K562 (cell line): ENCODE measurements around the gene FXYD4. TPM values are rescaled to one million over a fixed set of nuclear protein-coding genes. Genes with fewer than 3 reads are reported as not detected.

Experiments
- CBFA2T3 ChIP-seq: fragments of 450-650 bp; IDR thresholded peaks from 2 replicates; pipeline ENCODE4 v1.6.1; 2017
- CBX2 ChIP-seq: fragments of 200-600 bp; sonication (generic); IDR thresholded peaks from one replicate; pipeline ENCODE4 v1.6.1; 2012; ENCODE audit warnings: mild to moderate bottlenecking, low read length, inconsistent platforms; ENCODE audit not compliant: insufficient read depth, poor library complexity, severe bottlenecking
- CREB3L1 ChIP-seq: fragments of 450-650 bp; IDR thresholded peaks from 2 replicates; pipeline ENCODE4 v1.6.1; 2014; ENCODE audit warnings: low read depth, mild to moderate bottlenecking, moderate library complexity, borderline replicate concordance
- GTF2E2 ChIP-seq: fragments of 200-800 bp; sonication (Bioruptor generic); IDR thresholded peaks from 2 replicates; pipeline ENCODE4 v1.6.1; 2016; ENCODE audit warnings: missing genetic modification characterization, missing compliant biosample characterization
- JUN ChIP-seq, 2 experiments: sonication (generic) in 1 of 2; formaldehyde crosslinking in 1 of 2; IDR thresholded peaks; 2 replicates each; pipeline versions ENCODE4 v1.6.1 to v1.8.0; 2012 to 2022; ENCODE audit warnings: borderline replicate concordance in 2 of 2, mild to moderate bottlenecking in 2 of 2, improper control_type of control experiment in 1 of 2, low read depth in 1 of 2, low read length in 1 of 2, missing genetic modification reagents in 1 of 2
- MECOM ChIP-seq: fragments of 250-450 bp; sonication (Bioruptor Pico); IDR thresholded peaks from 2 replicates; pipeline ENCODE4 v1.8.0; 2022; ENCODE audit warnings: inconsistent platforms
- PHB ChIP-seq: fragments of 250-450 bp; sonication (Bioruptor Pico); IDR thresholded peaks from 2 replicates; pipeline ENCODE4 v1.5.0; 2021
- PHF20 ChIP-seq: fragments of 450-650 bp; IDR thresholded peaks from 2 replicates; pipeline ENCODE4 v1.6.1; 2018; ENCODE audit not compliant: partially characterized antibody
- RREB1 ChIP-seq: fragments of 250-450 bp; sonication (Bioruptor Pico); IDR thresholded peaks from 2 replicates; pipeline ENCODE4 v1.4.0; 2020
- ZFX ChIP-seq: sonication (generic); formaldehyde crosslinking; IDR thresholded peaks from 2 replicates; pipeline ENCODE4 v1.8.0; 2022; ENCODE audit warnings: mild to moderate bottlenecking, missing genetic modification reagents, moderate library complexity
- ZNF780A ChIP-seq: fragments of 250-450 bp; sonication (Bioruptor Pico); IDR thresholded peaks from 2 replicates; pipeline ENCODE4 v1.5.0; 2021; ENCODE audit warnings: mild to moderate bottlenecking
- polyA plus RNA-seq, 8 experiments: library from polyadenylated mRNA; depleted of rRNA in 4 of 8; stranded (reverse) in 5 of 8; unstranded in 3 of 8; fragments of >200 nt; fragmentation: Nextera tagmentation in 2 of 8; fragmentation: Illumina TruSeq in 1 of 8; extraction: Ambion mirVana in 2 of 8; extraction: Trizol in 1 of 8; gene quantifications; 2 replicates each; pipeline versions ENCODE4 v1.2.1 to v1.2.3, GENCODE V29; 2011 to 2014; ENCODE audit warnings: inconsistent platforms in 1 of 8, missing spikeins in 1 of 8
- total RNA-seq, 7 experiments: library from RNA; depleted of rRNA in 6 of 7; stranded (reverse); fragments of >200 nt in 6 of 7; fragmentation: Illumina TruSeq in 2 of 7; extraction: Trizol in 2 of 7; gene quantifications; 2 replicates each; pipeline versions ENCODE4 v1.2.1 to v1.2.3, GENCODE V29; 2011 to 2021; ENCODE audit warnings: low replicate concordance in 1 of 7
- TF ChIP-seq, protein P1 (sequence below): sonication (generic); formaldehyde crosslinking; IDR thresholded peaks from 2 replicates; pipeline ENCODE4 v1.8.0; 2023; ENCODE audit warnings: mild to moderate bottlenecking, missing genetic modification reagents
- TF ChIP-seq, protein P2 (sequence below): sonication (generic); formaldehyde crosslinking; IDR thresholded peaks from 2 replicates; pipeline ENCODE4 v1.8.0; 2023; ENCODE audit warnings: mild to moderate bottlenecking, missing genetic modification reagents

The FXYD4 gene
- total and polyA plus RNA-seq, 9 of the 15 experiments (the other 6 are each of a cell fraction or from before 2014, with no cell fraction given), result not detected

DNA sequence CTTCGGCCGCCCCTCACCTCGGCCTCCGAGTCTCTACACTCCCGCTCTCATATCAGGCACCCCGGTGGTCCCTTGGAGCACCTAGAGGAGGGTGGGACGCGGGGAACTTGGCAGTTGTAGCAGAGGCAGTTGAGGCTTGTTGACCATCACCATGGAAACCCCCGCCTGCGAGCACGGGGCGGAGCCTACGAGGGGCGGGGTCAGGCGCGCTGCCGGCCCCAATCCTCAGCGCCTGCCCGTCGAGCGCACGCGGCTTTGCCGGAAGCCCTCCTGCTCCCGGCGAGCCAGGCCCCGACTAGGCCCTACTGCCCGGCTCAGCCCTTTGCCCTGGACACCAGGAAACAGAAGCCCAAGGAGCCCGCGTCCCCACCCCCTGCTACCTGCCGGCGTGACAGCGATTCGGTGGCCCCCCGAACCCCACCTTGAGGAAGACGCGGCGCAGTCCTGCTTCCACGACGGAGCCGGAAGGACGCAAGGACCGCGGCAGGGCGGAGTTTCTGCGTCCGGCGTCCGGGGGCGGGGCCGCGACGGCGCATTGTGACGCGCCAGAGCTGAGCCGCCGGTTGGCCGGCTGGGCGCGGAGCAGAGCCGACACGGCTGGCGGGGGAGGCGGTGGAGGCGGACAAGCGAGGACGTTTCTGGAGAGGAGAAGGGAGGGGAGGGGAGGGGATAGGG lies 37.4 kb downstream of the FXYD4 start, which contains the start of gene HNRNPF (continued):
- peak; percentile 71; the same call in 1 of the 2 replicates for TF ChIP-seq RREB1
- peak; percentile 59; the same call in 1 of the 2 replicates for TF ChIP-seq PHB (CRISPR knock-in tag)
- TF ChIP-seq CBX2, result no peak
- peak; percentile 98 for TF ChIP-seq ZFX (CRISPR knock-in tag)
- peak; percentile 96 for TF ChIP-seq GTF2E2 (tag)
- TF ChIP-seq, protein P1, sequence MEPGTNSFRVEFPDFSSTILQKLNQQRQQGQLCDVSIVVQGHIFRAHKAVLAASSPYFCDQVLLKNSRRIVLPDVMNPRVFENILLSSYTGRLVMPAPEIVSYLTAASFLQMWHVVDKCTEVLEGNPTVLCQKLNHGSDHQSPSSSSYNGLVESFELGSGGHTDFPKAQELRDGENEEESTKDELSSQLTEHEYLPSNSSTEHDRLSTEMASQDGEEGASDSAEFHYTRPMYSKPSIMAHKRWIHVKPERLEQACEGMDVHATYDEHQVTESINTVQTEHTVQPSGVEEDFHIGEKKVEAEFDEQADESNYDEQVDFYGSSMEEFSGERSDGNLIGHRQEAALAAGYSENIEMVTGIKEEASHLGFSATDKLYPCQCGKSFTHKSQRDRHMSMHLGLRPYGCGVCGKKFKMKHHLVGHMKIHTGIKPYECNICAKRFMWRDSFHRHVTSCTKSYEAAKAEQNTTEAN, result peak; percentile 88; the same call in 1 of the 2 replicates
- peak; percentile 92 for TF ChIP-seq PHF20
- TF ChIP-seq, protein P2, sequence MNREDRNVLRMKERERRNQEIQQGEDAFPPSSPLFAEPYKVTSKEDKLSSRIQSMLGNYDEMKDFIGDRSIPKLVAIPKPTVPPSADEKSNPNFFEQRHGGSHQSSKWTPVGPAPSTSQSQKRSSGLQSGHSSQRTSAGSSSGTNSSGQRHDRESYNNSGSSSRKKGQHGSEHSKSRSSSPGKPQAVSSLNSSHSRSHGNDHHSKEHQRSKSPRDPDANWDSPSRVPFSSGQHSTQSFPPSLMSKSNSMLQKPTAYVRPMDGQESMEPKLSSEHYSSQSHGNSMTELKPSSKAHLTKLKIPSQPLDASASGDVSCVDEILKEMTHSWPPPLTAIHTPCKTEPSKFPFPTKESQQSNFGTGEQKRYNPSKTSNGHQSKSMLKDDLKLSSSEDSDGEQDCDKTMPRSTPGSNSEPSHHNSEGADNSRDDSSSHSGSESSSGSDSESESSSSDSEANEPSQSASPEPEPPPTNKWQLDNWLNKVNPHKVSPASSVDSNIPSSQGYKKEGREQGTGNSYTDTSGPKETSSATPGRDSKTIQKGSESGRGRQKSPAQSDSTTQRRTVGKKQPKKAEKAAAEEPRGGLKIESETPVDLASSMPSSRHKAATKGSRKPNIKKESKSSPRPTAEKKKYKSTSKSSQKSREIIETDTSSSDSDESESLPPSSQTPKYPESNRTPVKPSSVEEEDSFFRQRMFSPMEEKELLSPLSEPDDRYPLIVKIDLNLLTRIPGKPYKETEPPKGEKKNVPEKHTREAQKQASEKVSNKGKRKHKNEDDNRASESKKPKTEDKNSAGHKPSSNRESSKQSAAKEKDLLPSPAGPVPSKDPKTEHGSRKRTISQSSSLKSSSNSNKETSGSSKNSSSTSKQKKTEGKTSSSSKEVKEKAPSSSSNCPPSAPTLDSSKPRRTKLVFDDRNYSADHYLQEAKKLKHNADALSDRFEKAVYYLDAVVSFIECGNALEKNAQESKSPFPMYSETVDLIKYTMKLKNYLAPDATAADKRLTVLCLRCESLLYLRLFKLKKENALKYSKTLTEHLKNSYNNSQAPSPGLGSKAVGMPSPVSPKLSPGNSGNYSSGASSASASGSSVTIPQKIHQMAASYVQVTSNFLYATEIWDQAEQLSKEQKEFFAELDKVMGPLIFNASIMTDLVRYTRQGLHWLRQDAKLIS (CRISPR knock-in tag), result peak; percentile 98
- no peak for TF ChIP-seq ZNF780A
- TF ChIP-seq MECOM (CRISPR knock-in tag), result no peak
- peak; percentile 73; the same call in 1 of the 2 replicates for TF ChIP-seq JUN (IDR thresholded peaks at IDR 0.05; ENCODE audit: borderline replicate concordance, low read depth, low read length)
- no peak for TF ChIP-seq JUN (CRISPR knock-in tag; IDR thresholded peaks at IDR 0.05; ENCODE audit: borderline replicate concordance)
- no peak; the same call in 1 of the 2 replicates for TF ChIP-seq CBFA2T3
- TF ChIP-seq CREB3L1, result peak; percentile 89
